Psoas muscle (tissue), 8 donors: ENCODE results near the gene CLMN. TPM values are rescaled to one million over a fixed set of nuclear protein-coding genes. Genes with fewer than 3 reads are reported as not detected.
A peak's percentile ranks its signal among the peaks of the same experiment; 100 is the strongest.

Source experiments
- ATAC-seq, 4 donors: fragments of 200-7000 bp; cut with Tn5 transposase; one replicate each; pipeline ENCODE4 v1.9.1; 2020; ENCODE audit warnings: moderate library complexity in 3 of 4, mild to moderate bottlenecking in 2 of 4
- DNase-seq, 2 donors: peaks; one replicate each; pipeline ENCODE4 v3.0.0-alpha.2; 2020
- H3K27ac ChIP-seq: fragments of 200-600 bp; one replicate; pipeline ENCODE4 v1.8.0; 2022
- H3K27me3 ChIP-seq, 3 donors: fragments of 200-600 bp in 1 of 3; one replicate each; pipeline versions ENCODE4 v1.6.1 to v1.8.0; 2013 to 2022; ENCODE audit warnings: low read length in 2 of 3, mild to moderate bottlenecking in 2 of 3, moderate library complexity in 1 of 3; ENCODE audit not compliant: insufficient read depth in 3 of 3
- H3K36me3 ChIP-seq, 2 donors: fragments of 200-600 bp in 1 of 2; one replicate each; pipeline versions ENCODE4 v1.6.1 to v1.8.0; 2013 to 2022; ENCODE audit warnings: low read depth in 1 of 2, mild to moderate bottlenecking in 1 of 2, moderate library complexity in 1 of 2; ENCODE audit not compliant: insufficient read depth in 1 of 2
- H3K4me1 ChIP-seq: fragments of 200-600 bp; one replicate; pipeline ENCODE4 v1.8.0; 2022
- H3K4me3 ChIP-seq: fragments of 200-600 bp; one replicate; pipeline ENCODE4 v1.8.0; 2022; ENCODE audit warnings: mild to moderate bottlenecking
- H3K9me3 ChIP-seq: fragments of 200-600 bp; one replicate; pipeline ENCODE4 v1.8.0; 2022
- CTCF ChIP-seq: fragments of 200-600 bp; IDR thresholded peaks from one replicate; pipeline ENCODE4 v1.8.0; 2022; ENCODE audit warnings: antibody characterized with exemption
- WGBS, 3 donors: extraction: QIAGEN DNeasy Blood & Tissue Kit; methylation state at CpG; one replicate each; pipeline versions ENCODE4 v1.1.6 to v1.1.7; 2013; 5-methylcytosine and 5-hydroxymethylcytosine counted together
- intact Hi-C, 2 donors: fragments of 100-400 bp; cut with DNase I; formaldehyde crosslinking; loops; one replicate each; pipeline versions ENCODE4 v1.11.0 to v1.14.2; 2022
- polyA plus RNA-seq, 3 donors: library from polyadenylated mRNA; stranded (reverse); fragments of 200-250 nt; gene quantifications; one replicate each; pipeline ENCODE4 v1.2.3, GENCODE V29; 2013
- total RNA-seq, 4 donors: library from RNA; stranded (reverse); fragmentation: NEBNext Ultra II Directional in 2 of 4; extraction: Animal tissue kit (Norgen Biotek cat#: 25700) in 2 of 4; gene quantifications; one replicate each; pipeline versions ENCODE4 v1.2.1 to v1.2.4, GENCODE V29; 2021 to 2023
- donor health status: healthy with polysubstance abuse.
- donor health status: DM: no; HTN: no; CAD: no; lungs with moderate emphysema.
- donor health status: Bipolar disorder and iron deficiency.
- donor health status: healthy.
- donor health status: DM: yes; HTN: yes; CAD: no.
- donor health status: DM: no; HTN: no; CAD: no.
- donor health status: DM: no; HTN: no; CAD: no.
- donor health status: DM: yes; HTN: yes; CAD: no.

Gene CLMN
- total and polyA plus RNA-seq, 7 donors: 1.7 to 9.6 (median 3.9) TPM

- 1 to 3% (median 1%) methylated on average over 36 to 48 of the region's 48 CpGs for WGBS, 3 donors
Observed at GRCh38 chr14:95156161-95157047, 163.3 kb downstream of the CLMN start.

GRCh38 chr14:95155045-95155444, 164.7 kb downstream of the CLMN start:
- no peak for TF ChIP-seq CTCF
- Histone ChIP-seq H3K4me3 (peak overlapping the region; percentile 83), H3K9me3 (no peaks in the 10 kb centered on the region), H3K27me3 (no peaks in the 10 kb centered on the region), H3K4me1 (peaks cover 57% of the 10 kb centered on the region), H3K36me3 (no peaks in the 10 kb centered on the region), H3K27ac (no peak overlapping the region)
- DNase-seq (no peak), ATAC-seq (no peak)
- intact Hi-C loops: loop anchor here in 1 of 2 donors (10.0 kb wide), 1 partner anchor 380 kb away; the partner anchor contains the start of gene GLRX5
- WGBS, 3 donors: 67 to 86% (median 69%) methylated on average over 12 of the region's 12 CpGs

More at GRCh38 chr14:95156161-95157047, 163.3 kb downstream of the CLMN start:
- Histone ChIP-seq H3K36me3 (no peaks in the 10 kb centered on the region), H3K27me3 (no peaks in the 10 kb centered on the region), H3K4me3 (peak overlapping the region; percentile 83), H3K27ac (peak overlapping the region; percentile 94), H3K9me3 (no peaks in the 10 kb centered on the region), H3K4me1 (peaks cover 44% of the 10 kb centered on the region)
- DNase-seq (peak; percentile 45 to 72), ATAC-seq (peak; percentile 29 to 42 (median 34))
- TF ChIP-seq CTCF: no peak
- intact Hi-C loops: loop anchor here in 1 of 2 donors (2.0 to 10.0 kb wide), 2 partner anchors 32 to 378 kb away; partner anchors contain the start of gene GLRX5

- Histone ChIP-seq H3K27ac (no peak overlapping the region), H3K4me1 (peaks cover 67% of the 10 kb centered on the region), H3K36me3 (no peaks in the 10 kb centered on the region), H3K4me3 (no peak overlapping the region), H3K27me3 (no peaks in the 10 kb centered on the region), H3K9me3 (no peaks in the 10 kb centered on the region)
- WGBS, 3 donors: 61 to 69% (median 64%) methylated on average over 4 of the region's 4 CpGs
- ATAC-seq: no peak
- intact Hi-C loops: loop anchor here in 1 of 2 donors (10.0 kb wide), 1 partner anchor 381 kb away; the partner anchor contains the start of gene GLRX5
- no peak for TF ChIP-seq CTCF
- no peak for DNase-seq
Observed at GRCh38 chr14:95153866-95154265, 165.8 kb downstream of the CLMN start.

GRCh38 chr14:95151561-95151960, 168.1 kb downstream of the CLMN start:
- Histone ChIP-seq H3K4me1 (peaks cover 66% of the 10 kb centered on the region), H3K9me3 (no peaks in the 10 kb centered on the region), H3K27me3 (no peaks in the 10 kb centered on the region), H3K36me3 (no peaks in the 10 kb centered on the region), H3K27ac (no peak overlapping the region), H3K4me3 (no peak overlapping the region)
- 72 to 79% (median 73%) methylated on average over 8 of the region's 8 CpGs for WGBS, 3 donors
- ATAC-seq (no peak), DNase-seq (no peak)
- no peak for TF ChIP-seq CTCF
- intact Hi-C loops: loop anchor here in 1 of 2 donors (10.0 kb wide), 1 partner anchor 383 kb away; the partner anchor contains the start of gene GLRX5
